HepG2 (cell line): ENCODE measurements around the gene ATPAF2. TPM values are rescaled to one million over a fixed set of nuclear protein-coding genes. Genes with fewer than 3 reads are reported as not detected.

ENCODE experiments used
- CERS6 ChIP-seq: sonication (generic); formaldehyde crosslinking; IDR thresholded peaks from 2 replicates; pipeline ENCODE4 v1.5.0; 2020; ENCODE audit warnings: missing genetic modification reagents
- CREBL2 ChIP-seq: sonication (generic); formaldehyde crosslinking; IDR thresholded peaks from 2 replicates; pipeline ENCODE4 v1.8.1; 2023; ENCODE audit warnings: missing genetic modification reagents, mild to moderate bottlenecking, borderline replicate concordance
- ELF1 ChIP-seq: sonication (generic); formaldehyde crosslinking; IDR thresholded peaks from 2 replicates; pipeline ENCODE4 v1.4.0; 2020; ENCODE audit warnings: missing genetic modification reagents
- FOXA3 ChIP-seq: IDR thresholded peaks from 2 replicates; pipeline ENCODE4 v1.6.1; 2016; ENCODE audit warnings: missing genetic modification reagents, missing compliant biosample characterization
- MYNN ChIP-seq: sonication (generic); formaldehyde crosslinking; IDR thresholded peaks from 2 replicates; pipeline ENCODE4 v1.4.0; 2020; ENCODE audit warnings: mild to moderate bottlenecking, low read depth, missing genetic modification reagents
- SKIL ChIP-seq: sonication (generic); formaldehyde crosslinking; IDR thresholded peaks from 2 replicates; pipeline ENCODE4 v1.8.0; 2022; ENCODE audit warnings: missing genetic modification reagents, mild to moderate bottlenecking, moderate library complexity, borderline replicate concordance
- SP5 ChIP-seq: IDR thresholded peaks from 2 replicates; pipeline ENCODE4 v1.6.1; 2016; ENCODE audit warnings: low read depth, borderline replicate concordance
- SRSF9 ChIP-seq: fragments of 200-400 bp; formaldehyde crosslinking; IDR thresholded peaks from 2 replicates; pipeline ENCODE4 v1.6.1; 2018; ENCODE audit warnings: borderline replicate concordance, mild to moderate bottlenecking, low read depth, low read length; ENCODE audit not compliant: insufficient read depth, poor library complexity, severe bottlenecking
- STAG1 ChIP-seq: sonication (generic); formaldehyde crosslinking; IDR thresholded peaks from 2 replicates; pipeline ENCODE4 v1.4.0; 2020; ENCODE audit warnings: missing genetic modification reagents
- TERF1 ChIP-seq: sonication (generic); formaldehyde crosslinking; IDR thresholded peaks from 2 replicates; pipeline ENCODE4 v1.8.0; 2022; ENCODE audit warnings: mild to moderate bottlenecking, missing genetic modification reagents, moderate library complexity
- TRIM24 ChIP-seq: sonication (generic); formaldehyde crosslinking; IDR thresholded peaks from 2 replicates; pipeline ENCODE4 v1.8.0; 2022; ENCODE audit warnings: mild to moderate bottlenecking, missing genetic modification reagents
- ZNF577 ChIP-seq: sonication (generic); formaldehyde crosslinking; IDR thresholded peaks from 2 replicates; pipeline ENCODE4 v1.4.0; 2020; ENCODE audit warnings: mild to moderate bottlenecking, low read depth, missing genetic modification reagents, borderline replicate concordance
- ZNF83 ChIP-seq: sonication (generic); formaldehyde crosslinking; IDR thresholded peaks from 2 replicates; pipeline ENCODE4 v1.4.0; 2020; ENCODE audit warnings: missing genetic modification reagents, mild to moderate bottlenecking, borderline replicate concordance
- ZSCAN21 ChIP-seq: sonication (generic); formaldehyde crosslinking; IDR thresholded peaks from 2 replicates; pipeline ENCODE4 v1.8.0; 2022; ENCODE audit warnings: mild to moderate bottlenecking, missing genetic modification reagents, moderate library complexity, borderline replicate concordance
- ZSCAN25 ChIP-seq: sonication (generic); formaldehyde crosslinking; IDR thresholded peaks from 2 replicates; pipeline ENCODE4 v1.8.0; 2022; ENCODE audit warnings: mild to moderate bottlenecking, missing genetic modification reagents
- polyA plus RNA-seq, 8 experiments: library from polyadenylated mRNA; depleted of rRNA in 3 of 8; stranded (reverse) in 7 of 8; unstranded in 1 of 8; fragments of >200 nt; fragmentation: Illumina TruSeq in 4 of 8; extraction: Trizol in 4 of 8; gene quantifications; 2 replicates each; pipeline versions ENCODE4 v1.2.1 to v1.2.3, GENCODE V29; 2011 to 2016; ENCODE audit warnings: low read depth in 4 of 8, missing spikeins in 1 of 8, mixed read lengths in 1 of 8; ENCODE audit not compliant: insufficient read depth in 1 of 8
- total RNA-seq, 5 experiments: library from RNA; depleted of rRNA; stranded (reverse); fragments of >200 nt; fragmentation: Illumina TruSeq; extraction: Trizol; gene quantifications; 2 replicates each; pipeline ENCODE4 v1.2.3, GENCODE V29; 2016; ENCODE audit warnings: low read depth in 1 of 5
- TF ChIP-seq, protein P1 (sequence below): IDR thresholded peaks from 2 replicates; pipeline ENCODE4 v1.6.1; 2018; ENCODE audit warnings: missing genetic modification reagents
- TF ChIP-seq, protein P2 (sequence below): sonication (generic); formaldehyde crosslinking; IDR thresholded peaks from 2 replicates; pipeline ENCODE4 v1.4.0; 2020; ENCODE audit warnings: missing genetic modification reagents, mild to moderate bottlenecking, borderline replicate concordance
- TF ChIP-seq, protein P3 (sequence below): sonication (generic); formaldehyde crosslinking; IDR thresholded peaks from 2 replicates; pipeline ENCODE4 v1.5.0; 2020; ENCODE audit warnings: missing genetic modification reagents, mild to moderate bottlenecking, borderline replicate concordance

Gene ATPAF2
- total and polyA plus RNA-seq, 2 of the 13 experiments (the other 11 are each of a cell fraction or from before 2014, with no cell fraction given): 15.0 to 16.5 TPM

GRCh38 chr17:17972126-17972951 is 66.6 kb downstream of the ATPAF2 start, which contains the start of the genes DRC3 and TOM1L2 (continued):
- TF ChIP-seq SKIL (CRISPR knock-in tag) (no peak), ZSCAN21 (CRISPR knock-in tag) (no peak), ZNF83 (CRISPR knock-in tag) (no peak), ZSCAN25 (CRISPR knock-in tag) (peak; percentile 28; the same call in 1 of the 2 replicates), TERF1 (CRISPR knock-in tag) (no peak), STAG1 (CRISPR knock-in tag) (no peak), CERS6 (CRISPR knock-in tag) (0 out of 2 replicates have a peak, but pooled peaks have one; percentile 13), ELF1 (CRISPR knock-in tag) (peak; percentile 83), SRSF9 (no peak), ZNF577 (CRISPR knock-in tag) (no peak), FOXA3 (CRISPR knock-in tag) (peak; percentile 28; the same call in 1 of the 2 replicates), TRIM24 (CRISPR knock-in tag) (no peak), SP5 (CRISPR knock-in tag) (peak; percentile 79; the same call in 1 of the 2 replicates), MYNN (CRISPR knock-in tag) (no peak), CREBL2 (CRISPR knock-in tag) (no peak)
- TF ChIP-seq, protein P1, sequence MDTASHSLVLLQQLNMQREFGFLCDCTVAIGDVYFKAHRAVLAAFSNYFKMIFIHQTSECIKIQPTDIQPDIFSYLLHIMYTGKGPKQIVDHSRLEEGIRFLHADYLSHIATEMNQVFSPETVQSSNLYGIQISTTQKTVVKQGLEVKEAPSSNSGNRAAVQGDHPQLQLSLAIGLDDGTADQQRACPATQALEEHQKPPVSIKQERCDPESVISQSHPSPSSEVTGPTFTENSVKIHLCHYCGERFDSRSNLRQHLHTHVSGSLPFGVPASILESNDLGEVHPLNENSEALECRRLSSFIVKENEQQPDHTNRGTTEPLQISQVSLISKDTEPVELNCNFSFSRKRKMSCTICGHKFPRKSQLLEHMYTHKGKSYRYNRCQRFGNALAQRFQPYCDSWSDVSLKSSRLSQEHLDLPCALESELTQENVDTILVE (CRISPR knock-in tag): 0 out of 2 replicates have a peak, but pooled peaks have one; percentile 25
- TF ChIP-seq, protein P2, sequence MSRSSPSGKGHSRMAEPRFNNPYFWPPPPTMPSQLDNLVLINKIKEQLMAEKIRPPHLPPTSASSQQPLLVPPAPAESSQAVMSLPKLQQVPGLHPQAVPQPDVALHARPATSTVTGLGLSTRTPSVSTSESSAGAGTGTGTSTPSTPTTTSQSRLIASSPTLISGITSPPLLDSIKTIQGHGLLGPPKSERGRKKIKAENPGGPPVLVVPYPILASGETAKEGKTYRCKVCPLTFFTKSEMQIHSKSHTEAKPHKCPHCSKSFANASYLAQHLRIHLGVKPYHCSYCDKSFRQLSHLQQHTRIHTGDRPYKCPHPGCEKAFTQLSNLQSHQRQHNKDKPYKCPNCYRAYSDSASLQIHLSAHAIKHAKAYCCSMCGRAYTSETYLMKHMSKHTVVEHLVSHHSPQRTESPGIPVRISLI: no peak
- TF ChIP-seq, protein P3, sequence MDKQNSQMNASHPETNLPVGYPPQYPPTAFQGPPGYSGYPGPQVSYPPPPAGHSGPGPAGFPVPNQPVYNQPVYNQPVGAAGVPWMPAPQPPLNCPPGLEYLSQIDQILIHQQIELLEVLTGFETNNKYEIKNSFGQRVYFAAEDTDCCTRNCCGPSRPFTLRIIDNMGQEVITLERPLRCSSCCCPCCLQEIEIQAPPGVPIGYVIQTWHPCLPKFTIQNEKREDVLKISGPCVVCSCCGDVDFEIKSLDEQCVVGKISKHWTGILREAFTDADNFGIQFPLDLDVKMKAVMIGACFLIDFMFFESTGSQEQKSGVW (CRISPR knock-in tag): no peak
